GM23338 (cell line): ENCODE measurements around the gene ANKS1B.

ENCODE experiments used
- CREB1 ChIP-seq: fragments of 250-450 bp; sonication (Bioruptor Pico); IDR thresholded peaks from 2 replicates; pipeline ENCODE4 v1.5.0; 2020; ENCODE audit warnings: low read depth, mild to moderate bottlenecking, moderate library complexity
- CTCF ChIP-seq, 2 experiments: fragments of 200-600 bp in 1 of 2; sonication (generic) in 1 of 2; conservative IDR thresholded peaks; 2 replicates each; pipeline versions ENCODE4 v1.5.1 to v1.6.1; 2016 to 2017; ENCODE audit warnings: antibody characterized with exemption in 2 of 2, low read depth in 2 of 2, mild to moderate bottlenecking in 2 of 2, moderate library complexity in 1 of 2
- EZH2 ChIP-seq: fragments of 200-600 bp; sonication (generic); IDR thresholded peaks from one replicate; pipeline ENCODE4 v1.8.0; 2017; ENCODE audit warnings: antibody characterized with exemption, mild to moderate bottlenecking, low read depth; ENCODE audit not compliant: unreplicated experiment
- EZH2phosphoT487 ChIP-seq: fragments of 200-600 bp; sonication (generic); IDR thresholded peaks from one replicate; pipeline ENCODE4 v1.8.1; 2018; ENCODE audit warnings: antibody characterized with exemption; ENCODE audit not compliant: unreplicated experiment
- JUNB ChIP-seq: IDR thresholded peaks from one replicate; pipeline ENCODE4 v1.6.1; 2016; ENCODE audit warnings: antibody characterized with exemption; ENCODE audit not compliant: unreplicated experiment
- POLR2AphosphoS5 ChIP-seq: IDR thresholded peaks from 2 replicates; pipeline ENCODE4 v1.6.1; 2016; ENCODE audit warnings: antibody characterized with exemption, low read depth
- REST ChIP-seq: IDR thresholded peaks from one replicate; pipeline ENCODE4 v1.6.1; 2018; ENCODE audit warnings: antibody characterized with exemption; ENCODE audit not compliant: unreplicated experiment

- no peak for TF ChIP-seq POLR2AphosphoS5
- no peak for TF ChIP-seq CTCF (conservative IDR thresholded peaks at IDR 0.05; ENCODE audit: low read depth in 2 of 2)
- no peak for TF ChIP-seq EZH2phosphoT487
- no peak for TF ChIP-seq EZH2
- TF ChIP-seq REST: no peak
- TF ChIP-seq CREB1 (CRISPR knock-in tag): no peak
- no peak for TF ChIP-seq JUNB
Measured at GRCh38 chr12:98738002-98738401, 1246.7 kb downstream of the ANKS1B start.
